Prostate gland (tissue), 2 donors: Measurements from ENCODE around the gene TMEM135.

Experiments used
- CTCF ChIP-seq, 4 experiments: fragments of 200-600 bp in 2 of 4; fragments of 450-650 bp in 2 of 4; sonication (generic) in 2 of 4; IDR thresholded peaks; 1 replicate in 3 of 4; 2 replicates in 1 of 4; pipeline ENCODE4 v1.5.1; 2016 to 2019; ENCODE audit warnings: antibody characterized with exemption in 4 of 4, mild to moderate bottlenecking in 2 of 4, moderate library complexity in 2 of 4
- POLR2A ChIP-seq: fragments of 450-650 bp; IDR thresholded peaks from one replicate; pipeline ENCODE4 v1.6.1; 2016; ENCODE audit warnings: antibody characterized with exemption, mild to moderate bottlenecking
- POLR2AphosphoS5 ChIP-seq: sonication (generic); formaldehyde crosslinking; IDR thresholded peaks from one replicate; pipeline ENCODE4 v1.6.1; 2017; ENCODE audit warnings: antibody characterized with exemption

GRCh38 chr11:87019613-87020271 lies 18.0 kb upstream of the TMEM135 start:
- TF ChIP-seq CTCF (IDR thresholded peaks at IDR 0.05) (no peak), POLR2A (no peak), POLR2AphosphoS5 (no peak)
